HG03039 (cell line): Measurements from ENCODE around the gene FAAP100.

Experiments used
- ATAC-seq: cut with Tn5 transposase; IDR thresholded peaks from one replicate; pipeline ENCODE4 v1.9.1; 2021; ENCODE audit warnings: mild to moderate bottlenecking, moderate library complexity; ENCODE audit not compliant: unreplicated experiment

FAAP100 gene

GRCh38 chr17:81492202-81492601 is 60.0 kb downstream of the FAAP100 start:
- no peak for ATAC-seq

- no peak for ATAC-seq
Observed at GRCh38 chr17:81491761-81492160, 60.4 kb downstream of the FAAP100 start.

DNA sequence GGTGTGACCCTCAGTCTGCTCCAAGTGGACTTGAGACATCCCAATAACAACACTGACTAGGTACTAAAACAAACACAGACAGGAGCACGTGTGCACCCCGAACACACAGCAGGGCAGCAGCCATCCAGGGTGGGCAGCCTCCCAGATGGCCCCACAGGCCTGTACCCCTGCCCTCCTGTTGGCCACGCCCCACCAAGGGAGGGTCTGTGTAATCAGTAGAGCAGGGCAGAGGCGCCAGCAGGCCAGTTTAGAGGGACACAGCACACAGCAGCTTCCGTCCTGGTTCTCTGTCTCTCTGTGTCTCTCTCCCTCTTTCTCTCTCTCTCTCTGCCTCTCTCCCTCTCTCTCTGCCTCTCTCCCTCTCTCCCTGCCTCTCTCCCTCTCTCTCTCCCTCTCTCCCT is 61.0 kb downstream of the FAAP100 start:
- no peak for ATAC-seq

- ATAC-seq = no peak
Observed at GRCh38 chr17:81489998-81490992, 61.9 kb downstream of the FAAP100 start.
